K562 (cell line): ENCODE results near the gene UCN. TPM values are rescaled to one million over a fixed set of nuclear protein-coding genes. Genes with fewer than 3 reads are reported as not detected.

Experiments used
- ATF1 ChIP-seq, 2 experiments: fragments of 450-650 bp in 1 of 2; IDR thresholded peaks; 2 replicates each; pipeline ENCODE4 v1.6.1; 2016; ENCODE audit warnings: missing compliant biosample characterization in 1 of 2, missing genetic modification characterization in 1 of 2
- CC2D1A ChIP-seq: fragments of 450-650 bp; IDR thresholded peaks from 2 replicates; pipeline ENCODE4 v1.6.1; 2017; ENCODE audit warnings: mild to moderate bottlenecking
- ELF1 ChIP-seq: fragments of 200-800 bp; sonication (Bioruptor generic); IDR thresholded peaks from 2 replicates; pipeline ENCODE4 v1.6.1; 2016; ENCODE audit warnings: missing genetic modification characterization, missing compliant biosample characterization
- ESRRB ChIP-seq: fragments of 250-450 bp; sonication (Bioruptor Pico); IDR thresholded peaks from 2 replicates; pipeline ENCODE4 v1.5.0; 2020; ENCODE audit warnings: mild to moderate bottlenecking, moderate library complexity, borderline replicate concordance
- HMBOX1 ChIP-seq: sonication (generic); IDR thresholded peaks from 2 replicates; pipeline ENCODE4 v1.6.1; 2016
- HMGXB4 ChIP-seq: sonication (generic); formaldehyde crosslinking; IDR thresholded peaks from 2 replicates; pipeline ENCODE4 v1.8.1; 2023; ENCODE audit warnings: mild to moderate bottlenecking, missing genetic modification reagents
- HSF4 ChIP-seq: fragments of 250-450 bp; sonication (Bioruptor Pico); IDR thresholded peaks from 2 replicates; pipeline ENCODE4 v2.1.2; 2022; ENCODE audit warnings: mild to moderate bottlenecking, moderate library complexity, borderline replicate concordance
- MAFF ChIP-seq: IDR thresholded peaks from 2 replicates; pipeline ENCODE4 v1.6.1; 2012; ENCODE audit warnings: low read length, improper control_type of control experiment
- MAX ChIP-seq: sonication (generic); formaldehyde crosslinking; IDR thresholded peaks from 2 replicates; pipeline ENCODE4 v1.9.0; 2022; ENCODE audit warnings: mild to moderate bottlenecking, missing genetic modification reagents
- MEIS2 ChIP-seq: fragments of 450-650 bp; IDR thresholded peaks from 2 replicates; pipeline ENCODE4 v1.6.1; 2014; ENCODE audit warnings: mild to moderate bottlenecking; ENCODE audit not compliant: partially characterized antibody
- NFIC ChIP-seq: fragments of 450-650 bp; IDR thresholded peaks from 2 replicates; pipeline ENCODE4 v1.6.1; 2017; ENCODE audit warnings: mild to moderate bottlenecking, inconsistent platforms
- NFRKB ChIP-seq: fragments of 450-650 bp; IDR thresholded peaks from 2 replicates; pipeline ENCODE4 v1.6.1; 2016; ENCODE audit warnings: low read depth
- POLR2A ChIP-seq: fragments of 450-650 bp; conservative IDR thresholded peaks from 2 replicates; pipeline ENCODE4 v1.6.1; 2016
- SFPQ ChIP-seq: fragments of 200-400 bp; formaldehyde crosslinking; IDR thresholded peaks from 2 replicates; pipeline ENCODE4 v1.6.1; 2017; ENCODE audit warnings: mild to moderate bottlenecking, low read depth, low read length, moderate library complexity
- SP1 ChIP-seq: sonication (generic); formaldehyde crosslinking; IDR thresholded peaks from 2 replicates; pipeline ENCODE4 v1.8.1; 2022; ENCODE audit warnings: mild to moderate bottlenecking, missing genetic modification reagents
- THRAP3 ChIP-seq: fragments of 450-650 bp; IDR thresholded peaks from 2 replicates; pipeline ENCODE4 v1.6.1; 2016; ENCODE audit warnings: mild to moderate bottlenecking, inconsistent platforms, borderline replicate concordance
- TSHZ1 ChIP-seq: fragments of 250-450 bp; sonication (Bioruptor Pico); IDR thresholded peaks from 2 replicates; pipeline ENCODE4 v1.4.0; 2020; ENCODE audit warnings: mild to moderate bottlenecking, moderate library complexity
- ZEB2 ChIP-seq: fragments of 450-650 bp; IDR thresholded peaks from 2 replicates; pipeline ENCODE4 v1.6.1; 2016
- ZNF699 ChIP-seq: fragments of 250-450 bp; sonication (Bioruptor Pico); IDR thresholded peaks from 2 replicates; pipeline ENCODE4 v1.8.0; 2021; ENCODE audit warnings: mild to moderate bottlenecking, moderate library complexity; ENCODE audit not compliant: insufficient replicate concordance
- polyA plus RNA-seq, 8 experiments: library from polyadenylated mRNA; depleted of rRNA in 4 of 8; stranded (reverse) in 5 of 8; unstranded in 3 of 8; fragments of >200 nt; fragmentation: Nextera tagmentation in 2 of 8; fragmentation: Illumina TruSeq in 1 of 8; extraction: Ambion mirVana in 2 of 8; extraction: Trizol in 1 of 8; gene quantifications; 2 replicates each; pipeline versions ENCODE4 v1.2.1 to v1.2.3, GENCODE V29; 2011 to 2014; ENCODE audit warnings: inconsistent platforms in 1 of 8, missing spikeins in 1 of 8
- total RNA-seq, 7 experiments: library from RNA; depleted of rRNA in 6 of 7; stranded (reverse); fragments of >200 nt in 6 of 7; fragmentation: Illumina TruSeq in 2 of 7; extraction: Trizol in 2 of 7; gene quantifications; 2 replicates each; pipeline versions ENCODE4 v1.2.1 to v1.2.3, GENCODE V29; 2011 to 2021; ENCODE audit warnings: low replicate concordance in 1 of 7

Gene UCN
- total and polyA plus RNA-seq, 9 of the 15 experiments (the other 6 are each of a cell fraction or from before 2014, with no cell fraction given): 0.10 to 2.7 (median 0.43) TPM

- TF ChIP-seq HMGXB4 (CRISPR knock-in tag) (no peak), NFRKB (no peak), ELF1 (0 out of 2 replicates have a peak, but pooled peaks have one; percentile 25), MAFF (peak; percentile 74), POLR2A (peak; percentile 37), THRAP3 (no peak), ZEB2 (peak; percentile 42; the same call in 1 of the 2 replicates), MEIS2 (peak; percentile 11), HMBOX1 (peak; percentile 96), SP1 (CRISPR knock-in tag) (no peak), HSF4 (CRISPR knock-in tag) (no peak), ATF1 (CRISPR knock-in tag; IDR thresholded peaks at IDR 0.05) (no peak), ATF1 (tag; IDR thresholded peaks at IDR 0.05) (peak; percentile 44; the same call in 1 of the 2 replicates), CC2D1A (no peak), NFIC (peak; percentile 94), ESRRB (CRISPR knock-in tag) (no peak), TSHZ1 (CRISPR knock-in tag) (no peak), ZNF699 (no peak), SFPQ (no peak), MAX (CRISPR knock-in tag) (no peak)
Measured at GRCh38 chr2:27353762-27354596, 45.7 kb upstream of the UCN start (continued).
